HepG2 (cell line): ENCODE data around the gene ARHGAP21. TPM values are rescaled to one million over a fixed set of nuclear protein-coding genes. Genes with fewer than 3 reads are reported as not detected.

Experiments used
- ADNP ChIP-seq: sonication (generic); formaldehyde crosslinking; IDR thresholded peaks from 2 replicates; pipeline ENCODE4 v1.4.0; 2020; ENCODE audit warnings: missing genetic modification reagents
- AHR ChIP-seq: IDR thresholded peaks from 2 replicates; pipeline ENCODE4 v1.6.1; 2018; ENCODE audit warnings: missing genetic modification reagents, missing compliant biosample characterization
- ARID3A ChIP-seq: IDR thresholded peaks from 2 replicates; pipeline ENCODE4 v1.6.1; 2012; ENCODE audit warnings: low read depth, low read length, improper control_type of control experiment
- CEBPZ ChIP-seq: IDR thresholded peaks from 2 replicates; pipeline ENCODE4 v1.6.1; 2012; ENCODE audit warnings: low read length, improper control_type of control experiment
- KLF16 ChIP-seq, 2 experiments: sonication (generic) in 1 of 2; formaldehyde crosslinking in 1 of 2; IDR thresholded peaks; 2 replicates each; pipeline versions ENCODE4 v1.6.1 to v1.8.0; 2016 to 2023; ENCODE audit warnings: missing genetic modification reagents in 2 of 2, missing compliant biosample characterization in 1 of 2
- MBD4 ChIP-seq: IDR thresholded peaks from 2 replicates; pipeline ENCODE4 v1.6.1; 2012; ENCODE audit warnings: low read length, inconsistent platforms, borderline replicate concordance
- NFKB2 ChIP-seq: sonication (generic); formaldehyde crosslinking; IDR thresholded peaks from 2 replicates; pipeline ENCODE4 v1.4.0; 2020; ENCODE audit warnings: missing genetic modification reagents, borderline replicate concordance
- SSRP1 ChIP-seq: IDR thresholded peaks from 2 replicates; pipeline ENCODE4 v1.6.1; 2016; ENCODE audit warnings: control low read depth
- TEAD3 ChIP-seq: optimal IDR thresholded peaks from 2 replicates; pipeline ENCODE3; 2016; ENCODE audit warnings: borderline replicate concordance
- THAP9 ChIP-seq: sonication (generic); formaldehyde crosslinking; IDR thresholded peaks from 2 replicates; pipeline ENCODE4; 2020; ENCODE audit warnings: missing genetic modification reagents, mild to moderate bottlenecking, borderline replicate concordance
- TOE1 ChIP-seq: sonication (generic); formaldehyde crosslinking; IDR thresholded peaks from 2 replicates; pipeline ENCODE4 v1.4.0; 2020; ENCODE audit warnings: mild to moderate bottlenecking, missing genetic modification reagents
- ZEB1 ChIP-seq: IDR thresholded peaks from 2 replicates; pipeline ENCODE4 v1.6.1; 2012; ENCODE audit warnings: mild to moderate bottlenecking, low read depth, inconsistent platforms; ENCODE audit not compliant: insufficient replicate concordance
- ZFY ChIP-seq: sonication (generic); formaldehyde crosslinking; IDR thresholded peaks from 2 replicates; pipeline ENCODE4 v1.4.0; 2020; ENCODE audit warnings: missing genetic modification reagents
- ZNF12 ChIP-seq: sonication (generic); formaldehyde crosslinking; IDR thresholded peaks from 2 replicates; pipeline ENCODE4 v1.5.0; 2020; ENCODE audit warnings: missing genetic modification reagents
- ZNF343 ChIP-seq: sonication (generic); formaldehyde crosslinking; IDR thresholded peaks from 2 replicates; pipeline ENCODE4 v1.4.0; 2020; ENCODE audit warnings: mild to moderate bottlenecking, missing genetic modification reagents
- ZNF530 ChIP-seq: sonication (generic); formaldehyde crosslinking; IDR thresholded peaks from 2 replicates; pipeline ENCODE4 v1.5.0; 2020; ENCODE audit warnings: low read depth, mild to moderate bottlenecking, missing genetic modification reagents
- ZNF550 ChIP-seq: sonication (generic); formaldehyde crosslinking; IDR thresholded peaks from 2 replicates; pipeline ENCODE4 v1.4.0; 2020; ENCODE audit warnings: mild to moderate bottlenecking, missing genetic modification reagents, borderline replicate concordance
- ZNF816 ChIP-seq: sonication (generic); formaldehyde crosslinking; IDR thresholded peaks from 2 replicates; pipeline ENCODE4 v1.8.0; 2022; ENCODE audit warnings: missing genetic modification reagents, mild to moderate bottlenecking, borderline replicate concordance
- polyA plus RNA-seq, 8 experiments: library from polyadenylated mRNA; depleted of rRNA in 3 of 8; stranded (reverse) in 7 of 8; unstranded in 1 of 8; fragments of >200 nt; fragmentation: Illumina TruSeq in 4 of 8; extraction: Trizol in 4 of 8; gene quantifications; 2 replicates each; pipeline versions ENCODE4 v1.2.1 to v1.2.3, GENCODE V29; 2011 to 2016; ENCODE audit warnings: low read depth in 4 of 8, missing spikeins in 1 of 8, mixed read lengths in 1 of 8; ENCODE audit not compliant: insufficient read depth in 1 of 8
- total RNA-seq, 5 experiments: library from RNA; depleted of rRNA; stranded (reverse); fragments of >200 nt; fragmentation: Illumina TruSeq; extraction: Trizol; gene quantifications; 2 replicates each; pipeline ENCODE4 v1.2.3, GENCODE V29; 2016; ENCODE audit warnings: low read depth in 1 of 5

Gene ARHGAP21
- total and polyA plus RNA-seq, 2 of the 13 experiments (the other 11 are each of a cell fraction or from before 2014, with no cell fraction given) = 23.9 to 26.6 TPM

GRCh38 chr10:24721229-24722106 lies 2.2 kb downstream of the ARHGAP21 start (continued):
- TF ChIP-seq ADNP (CRISPR knock-in tag) = 0 out of 2 replicates have a peak, but pooled peaks have one; percentile 13
- no peak for TF ChIP-seq ZNF530 (CRISPR knock-in tag)
- no peak for TF ChIP-seq MBD4
- TF ChIP-seq ZFY (CRISPR knock-in tag) = peak; percentile 46; the same call in 1 of the 2 replicates
- no peak for TF ChIP-seq ZNF550 (CRISPR knock-in tag)
- TF ChIP-seq KLF16 (CRISPR knock-in tag; IDR thresholded peaks at IDR 0.05) = 0 out of 4 replicates have a peak, but pooled peaks of 1 of the 2 experiments have one; percentile 12
- TF ChIP-seq ZEB1 = no peak
- TF ChIP-seq THAP9 (CRISPR knock-in tag) = 0 out of 2 replicates have a peak, but pooled peaks have one; percentile 20
- no peak for TF ChIP-seq TOE1 (CRISPR knock-in tag)
- TF ChIP-seq CEBPZ = no peak
- no peak for TF ChIP-seq ARID3A
- no peak for TF ChIP-seq SSRP1
- 0 out of 2 replicates have a peak, but pooled peaks have one; percentile 36 for TF ChIP-seq ZNF343 (CRISPR knock-in tag)
- TF ChIP-seq NFKB2 = peak; percentile 54; the same call in 1 of the 2 replicates
- TF ChIP-seq ZNF816 (CRISPR knock-in tag) = 0 out of 2 replicates have a peak, but pooled peaks have one; percentile 6
- TF ChIP-seq TEAD3 (CRISPR knock-in tag) = peak; percentile 12
- TF ChIP-seq ZNF12 = no peak
- TF ChIP-seq AHR (CRISPR knock-in tag) = no peak
